ENCODE results near the gene TCAIM.
"Not testable (repeated sequence)": the region's sequence is repeated elsewhere in the genome, so short reads cannot be mapped to it uniquely, and the experiment has no call there.

The TCAIM gene

GRCh38 chr3:44348993-44349392 is 10.4 kb downstream of the TCAIM start:
- no peak for DNase-seq

GRCh38 chr3:44353355-44353924 is 14.9 kb downstream of the TCAIM start:
- no peak for DNase-seq

- peak; percentile 92 for DNase-seq
Measured at GRCh38 chr3:44355362-44356033, 16.9 kb downstream of the TCAIM start.

GRCh38 chr3:44359146-44359751 is 20.7 kb downstream of the TCAIM start:
- peak; percentile 41 for DNase-seq

- no peak for DNase-seq
Measured at GRCh38 chr3:44363591-44363990, 25.0 kb downstream of the TCAIM start.

GRCh38 chr3:44365952-44366351 is 27.4 kb downstream of the TCAIM start:
- DNase-seq, result no peak

- no peak for DNase-seq
Measured at GRCh38 chr3:44375450-44375849, 36.9 kb downstream of the TCAIM start.

GRCh38 chr3:44387404-44387803 is 48.8 kb downstream of the TCAIM start:
- no peak for DNase-seq

GRCh38 chr3:44392489-44392888 is 53.9 kb downstream of the TCAIM start:
- no peak for DNase-seq

- no peak for DNase-seq
Measured at GRCh38 chr3:44395714-44396113, 57.1 kb downstream of the TCAIM start.

- DNase-seq, result no peak
Measured at GRCh38 chr3:44396200-44397171, 57.9 kb downstream of the TCAIM start.

GRCh38 chr3:44398271-44398670 is 59.7 kb downstream of the TCAIM start:
- DNase-seq, result not testable (repeated sequence)

GRCh38 chr3:44398853-44399252 is 60.3 kb downstream of the TCAIM start:
- DNase-seq, result no peak

- no peak for DNase-seq
Measured at GRCh38 chr3:44400771-44401170, 62.2 kb downstream of the TCAIM start.

GRCh38 chr3:44402548-44402947 is 64.0 kb downstream of the TCAIM start:
- no peak for DNase-seq

- DNase-seq, result no peak
Measured at GRCh38 chr3:44409640-44410410, 71.3 kb downstream of the TCAIM start.

GRCh38 chr3:44411031-44411645 is 72.6 kb downstream of the TCAIM start:
- no peak for DNase-seq

GRCh38 chr3:44412365-44412764 is 73.8 kb downstream of the TCAIM start:
- DNase-seq, result no peak

- no peak for DNase-seq
Measured at GRCh38 chr3:44414517-44415090, 76.0 kb downstream of the TCAIM start.

- no peak for DNase-seq
Measured at GRCh38 chr3:44415421-44415820, 76.9 kb downstream of the TCAIM start.
